OCI-LY3 (cell line): ENCODE data around the gene MKNK1.

ENCODE experiments used
- CTCF ChIP-seq: fragments of 200-600, 300-600 bp; sonication (generic); IDR thresholded peaks from 2 replicates; pipeline ENCODE4 v1.5.1; 2014; ENCODE audit warnings: antibody characterized with exemption, low read length, low read depth
- EZH2phosphoT487 ChIP-seq: fragments of 200-600 bp; shearing (Covaris generic); IDR thresholded peaks from 2 replicates; pipeline ENCODE4 v1.6.1; 2018; ENCODE audit warnings: antibody characterized with exemption, mixed run types, low read depth

DNA sequence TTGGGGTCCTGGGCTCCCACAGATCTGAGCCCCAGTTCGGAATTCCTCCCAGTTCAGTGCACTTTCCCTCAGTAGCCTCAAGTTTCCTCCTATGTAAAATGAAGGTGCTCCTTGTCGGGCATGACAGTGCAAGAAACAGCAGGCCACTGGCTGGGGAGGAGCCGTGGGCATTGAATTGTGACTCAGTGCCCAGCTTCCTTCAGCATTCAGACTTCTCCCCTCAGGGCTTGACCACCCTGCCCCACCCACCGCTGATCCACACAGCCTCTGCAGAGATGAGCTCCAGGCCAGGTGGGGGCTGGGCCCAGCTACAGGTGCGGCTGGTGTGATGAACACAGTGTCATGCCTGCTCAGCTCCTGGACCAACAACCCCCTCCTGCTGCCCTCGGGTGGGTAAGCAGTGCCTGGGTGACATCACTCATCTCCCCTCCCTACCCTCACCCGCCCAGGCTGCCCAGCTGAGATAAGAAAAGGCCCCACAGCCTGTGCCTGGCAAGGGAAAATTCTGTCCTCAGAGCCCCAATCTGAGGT, 7.7 kb upstream of the MKNK1 start:
- TF ChIP-seq CTCF (no peak), EZH2phosphoT487 (no peak)
